IMR-90 (cell line): ENCODE measurements around the gene GPR176. TPM values are rescaled to one million over a fixed set of nuclear protein-coding genes. Genes with fewer than 3 reads are reported as not detected.

ENCODE experiments used
- ATAC-seq: fragments of 200-7000 bp; cut with Tn5 transposase; 2 replicates; pipeline ENCODE4 v1.9.1; 2020; ENCODE audit warnings: low read depth, mild to moderate bottlenecking, moderate library complexity
- BruUV-seq: library from RNA; stranded (reverse); fragments of 400-500 nt; replicated peaks from 2 replicates; lab custom pipeline; 2021; lab: Mats Ljungman, UMichigan
- CTCF ChIA-PET: fragments of 300-600 bp; formaldehyde crosslinking; extraction: SDS; loops from one replicate; lab custom pipeline; 2021; ENCODE audit warnings: antibody characterized with exemption; lab: Yijun Ruan, JAX
- POLR2A ChIA-PET: fragments of 300-600 bp; sonication (Branson Sonifier 250); formaldehyde crosslinking; loops from one replicate; lab custom pipeline; 2022; ENCODE audit warnings: antibody characterized with exemption; ENCODE audit not compliant: unreplicated experiment; lab: Charles Lee
- DNase-seq: peaks from one replicate; pipeline ENCODE4 v3.0.0; 2013
- H2AFZ ChIP-seq: replicated peaks from 2 replicates; pipeline ENCODE3; 2013; ENCODE audit warnings: low read length, mild to moderate bottlenecking; ENCODE audit not compliant: poor library complexity
- H2AK5ac ChIP-seq: 2 replicates; pipeline ENCODE4 v1.6.1; 2013; ENCODE audit warnings: low read depth, low read length, inconsistent platforms
- H2AK9ac ChIP-seq: replicated peaks from 2 replicates; pipeline ENCODE3; 2013; ENCODE audit warnings: mild to moderate bottlenecking, low read depth, low read length, moderate library complexity; ENCODE audit not compliant: poor library complexity
- H2BK120ac ChIP-seq: 2 replicates; pipeline ENCODE4 v1.6.1; 2013; ENCODE audit warnings: low read depth, low read length, inconsistent platforms
- H2BK15ac ChIP-seq: 3 replicates; pipeline ENCODE4 v1.6.1; 2013; ENCODE audit warnings: low read depth, low read length, inconsistent platforms
- H2BK20ac ChIP-seq: 2 replicates; pipeline ENCODE4 v1.6.1; 2013; ENCODE audit warnings: low read depth, mild to moderate bottlenecking, inconsistent platforms, low read length, moderate library complexity
- H2BK5ac ChIP-seq: 2 replicates; pipeline ENCODE4 v1.6.1; 2013; ENCODE audit warnings: mild to moderate bottlenecking, low read depth, low read length, inconsistent platforms; ENCODE audit not compliant: poor library complexity, severe bottlenecking
- H3K14ac ChIP-seq: replicated peaks from 2 replicates; pipeline ENCODE4 v1.6.1; 2013; ENCODE audit warnings: low read depth, low read length, inconsistent platforms
- H3K18ac ChIP-seq: 2 replicates; pipeline ENCODE4 v1.6.1; 2013; ENCODE audit warnings: low read depth, low read length, control low read depth
- H3K23ac ChIP-seq: 2 replicates; pipeline ENCODE4 v1.6.1; 2013; ENCODE audit warnings: low read depth, low read length, inconsistent platforms
- H3K27ac ChIP-seq: 2 replicates; pipeline ENCODE4 v1.5.1; 2013; ENCODE audit warnings: mild to moderate bottlenecking, control low read depth, low read length; ENCODE audit not compliant: insufficient read depth
- H3K27me3 ChIP-seq: 2 replicates; pipeline ENCODE4 v1.6.1; 2013; ENCODE audit warnings: low read length; ENCODE audit not compliant: control insufficient read depth, insufficient read depth
- H3K36me3 ChIP-seq: 2 replicates; pipeline ENCODE4 v1.6.1; 2013; ENCODE audit warnings: low read length, mixed read lengths; ENCODE audit not compliant: control insufficient read depth, insufficient read depth
- H3K4ac ChIP-seq: 2 replicates; pipeline ENCODE4 v1.6.1; 2013; ENCODE audit warnings: low read depth, low read length, inconsistent platforms
- H3K4me1 ChIP-seq: 2 replicates; pipeline ENCODE4 v1.6.1; 2013; ENCODE audit warnings: low read length, mixed read lengths; ENCODE audit not compliant: control insufficient read depth, insufficient read depth
- H3K4me2 ChIP-seq: 2 replicates; pipeline ENCODE4 v1.6.1; 2013; ENCODE audit warnings: low read depth, mild to moderate bottlenecking, control low read depth, low read length, moderate library complexity
- H3K4me3 ChIP-seq: 2 replicates; pipeline ENCODE4 v1.5.1; 2013; ENCODE audit warnings: low read depth, mild to moderate bottlenecking, control low read depth, low read length, moderate library complexity; ENCODE audit not compliant: insufficient read depth
- H3K56ac ChIP-seq: 2 replicates; pipeline ENCODE4 v1.6.1; 2013; ENCODE audit warnings: low read length, inconsistent platforms; ENCODE audit not compliant: insufficient read depth; ENCODE audit errors: extremely low read depth
- H3K79me1 ChIP-seq, 2 experiments: 2 replicates each; pipeline ENCODE4 v1.6.1; 2013; ENCODE audit warnings: low read length in 2 of 2, inconsistent platforms in 1 of 2, low read depth in 1 of 2
- H3K9ac ChIP-seq: 2 replicates; pipeline ENCODE4 v1.6.1; 2013; ENCODE audit warnings: low read depth, low read length, control low read depth
- H3K9me1 ChIP-seq: 2 replicates; pipeline ENCODE4 v1.6.1; 2013; ENCODE audit warnings: low read length, inconsistent platforms; ENCODE audit not compliant: insufficient read depth
- H3K9me3 ChIP-seq: 2 replicates; pipeline ENCODE4 v1.6.1; 2013; ENCODE audit warnings: low read length; ENCODE audit not compliant: control insufficient read depth, insufficient read depth
- H4K20me1 ChIP-seq: 2 replicates; pipeline ENCODE4 v1.6.1; 2013; ENCODE audit warnings: low read length, inconsistent platforms; ENCODE audit not compliant: insufficient read depth
- H4K5ac ChIP-seq: 2 replicates; pipeline ENCODE4 v1.6.1; 2013; ENCODE audit warnings: mild to moderate bottlenecking, low read depth, low read length, control low read depth
- H4K8ac ChIP-seq, 2 experiments: 2 replicates each; pipeline ENCODE4 v1.6.1; 2013; ENCODE audit warnings: low read depth in 2 of 2, low read length in 2 of 2, control low read depth in 1 of 2, inconsistent platforms in 1 of 2
- H4K91ac ChIP-seq: 2 replicates; pipeline ENCODE4 v1.6.1; 2013; ENCODE audit warnings: low read depth, low read length, inconsistent platforms; ENCODE audit not compliant: insufficient read depth
- CHD1 ChIP-seq: IDR thresholded peaks from 2 replicates; pipeline ENCODE4 v1.6.1; 2012; ENCODE audit warnings: low read depth, low read length, improper control_type of control experiment
- MAFK ChIP-seq: IDR thresholded peaks from 2 replicates; pipeline ENCODE4 v1.6.1; 2012; ENCODE audit warnings: low read depth, low read length, improper control_type of control experiment
- MXI1 ChIP-seq: IDR thresholded peaks from 2 replicates; pipeline ENCODE4 v1.6.1; 2012; ENCODE audit warnings: low read depth, mild to moderate bottlenecking, low read length, moderate library complexity, borderline replicate concordance
- WGBS, 2 experiments: methylation state at CpG; one replicate each; pipeline versions ENCODE4 v1.1.5 to v1.1.7; 2013; ENCODE audit warnings: missing lambda C conversion rate in 2 of 2; ENCODE audit not compliant: insufficient read length in 1 of 2; ENCODE audit errors: extremely low coverage in 2 of 2; 5-methylcytosine and 5-hydroxymethylcytosine counted together
- dilution Hi-C: fragments of 300-500 bp; cut with HindIII; formaldehyde crosslinking; loops from one replicate; pipeline ENCODE4 v1.14.3; 2018; ENCODE audit warnings: low sequenced_read_pairs; ENCODE audit not compliant: unreplicated experiment
- in situ Hi-C: fragments of 300-500 bp; cut with MboI; formaldehyde crosslinking; loops from 3 replicates; pipeline ENCODE4 v1.14.3; 2019; ENCODE audit warnings: low sequenced_read_pairs, inconsistent platforms, mixed read lengths
- intact Hi-C: fragments of 100-400 bp; cut with micrococcal nuclease; formaldehyde crosslinking; loops from 2 replicates; pipeline ENCODE4 v1.10.0; 2022
- polyA plus RNA-seq, 3 experiments: library from polyadenylated mRNA; depleted of rRNA; stranded (reverse); fragments of >200 nt; gene quantifications; 2 replicates each; pipeline ENCODE4 v1.2.3, GENCODE V29; 2012; ENCODE audit warnings: low replicate concordance in 1 of 3
- total RNA-seq: library from RNA; depleted of rRNA; stranded (reverse); fragments of >200 nt; gene quantifications from 2 replicates; pipeline ENCODE4 v1.2.3, GENCODE V29; 2012

Gene GPR176
- total and polyA plus RNA-seq, 2 of the 4 experiments (the other 2 are of a cell fraction): 114 to 246 TPM

DNA sequence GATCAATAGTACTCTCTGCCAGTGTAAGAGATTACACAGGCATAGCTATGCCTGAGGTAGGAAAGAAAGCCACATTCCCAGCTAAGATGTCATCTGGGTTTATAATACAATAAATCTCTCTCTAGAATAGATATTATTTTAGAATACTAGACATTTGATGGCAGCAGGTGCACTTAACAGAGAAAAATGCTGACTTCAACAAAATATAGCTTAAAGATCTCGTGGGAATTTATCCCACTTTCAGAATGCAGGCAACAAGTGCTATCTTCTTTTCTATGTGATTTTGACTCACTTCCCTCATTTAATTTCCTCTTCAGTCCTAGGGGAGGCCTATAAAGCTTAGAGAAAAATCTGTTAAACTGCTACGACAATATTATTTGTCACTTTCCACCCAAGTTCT, 76.5 kb downstream of the GPR176 start:
- Histone ChIP-seq H3K4me2 (no peak overlapping the region), H3K56ac (no peak overlapping the region), H3K79me1 (peaks cover 29 to 63% of the 10 kb centered on the region in 2 experiments), H3K27ac (no peak overlapping the region), H3K27me3 (no peaks in the 10 kb centered on the region), H3K9ac (no peak overlapping the region), H3K4ac (no peak overlapping the region), H4K91ac (no peak overlapping the region), H3K14ac (no peak overlapping the region), H2BK5ac (no peak overlapping the region), H4K5ac (no peak overlapping the region; the same call in 1 of the 2 replicates), H3K18ac (no peak overlapping the region), H4K8ac (no peak overlapping the region), H3K36me3 (no peaks in the 10 kb centered on the region), H3K9me1 (peaks cover 14% of the 10 kb centered on the region), H2AK9ac (no peak overlapping the region), H3K4me1 (peaks cover 6% of the 10 kb centered on the region; the same call in 1 of the 2 replicates), H3K9me3 (no peaks in the 10 kb centered on the region), H2AK5ac (no peak overlapping the region), H2BK20ac (no peak overlapping the region), H2AFZ (no peak overlapping the region), H3K23ac (no peak overlapping the region), H3K4me3 (no peak overlapping the region), H2BK120ac (no peak overlapping the region), H2BK15ac (no peak overlapping the region), H4K20me1 (peaks cover 56% of the 10 kb centered on the region)
- dilution Hi-C loops: no loop called here
- ChIA-PET CTCF (no interaction called here), POLR2A (no interaction called here)
- ATAC-seq: no peak
- in situ Hi-C loops: no loop called here
- no peak for DNase-seq
- intact Hi-C loops: no loop called here
- TF ChIP-seq CHD1 (no peak), MAFK (peak; percentile 92), MXI1 (no peak)
- no CpG with 5 or more reads among the region's 2 CpGs for WGBS, 2 experiments
- no TSS peak for BruUV-seq
